SU-DHL-6 (cell line): ENCODE measurements around the gene SNX27.
A peak's percentile ranks its signal among the peaks of the same experiment; 100 is the strongest.

Experiments
- H2AFZ ChIP-seq: fragments of 200-600 bp; sonication (generic); 2 replicates; pipeline ENCODE4 v1.6.1; 2014; ENCODE audit warnings: low read depth, mild to moderate bottlenecking, moderate library complexity, mixed read lengths, antibody characterized with exemption, low read length; ENCODE audit not compliant: severe bottlenecking
- H3F3A ChIP-seq: fragments of 200-600 bp; shearing (Covaris generic); 2 replicates; pipeline ENCODE4 v1.6.0; 2016; ENCODE audit warnings: antibody characterized with exemption, mild to moderate bottlenecking; ENCODE audit not compliant: insufficient read depth
- H3K27ac ChIP-seq: fragments of 200-600 bp; sonication (generic); 2 replicates; pipeline ENCODE4 v1.5.1; 2016; ENCODE audit warnings: low read depth, mild to moderate bottlenecking, low read length, moderate library complexity, mixed read lengths
- H3K27me3 ChIP-seq: fragments of 200-600 bp; sonication (generic), shearing (Covaris generic); 2 replicates; pipeline ENCODE4 v1.6.0; 2014; ENCODE audit warnings: mild to moderate bottlenecking, low read length
- H3K36me3 ChIP-seq: fragments of 200-600 bp; sonication (generic); 2 replicates; pipeline ENCODE4 v1.6.1; 2014; ENCODE audit warnings: mild to moderate bottlenecking, low read length, mixed read lengths
- H3K4me2 ChIP-seq: fragments of 300-600, 200-600 bp; shearing (Covaris generic), sonication (generic); 2 replicates; pipeline ENCODE4 v1.6.0; 2014; ENCODE audit warnings: low read length, low read depth, mild to moderate bottlenecking; ENCODE audit not compliant: poor library complexity, severe bottlenecking
- H3K4me3 ChIP-seq: fragments of 200-600 bp; sonication (generic); 2 replicates; pipeline ENCODE4 v1.5.1; 2014; ENCODE audit warnings: antibody characterized with exemption, low read length, mild to moderate bottlenecking, mixed read lengths; ENCODE audit not compliant: insufficient read depth, poor library complexity, severe bottlenecking
- H3K79me2 ChIP-seq: fragments of 200-600 bp; sonication (generic); 2 replicates; pipeline ENCODE4 v1.6.1; 2014; ENCODE audit warnings: mild to moderate bottlenecking, low read length, moderate library complexity; ENCODE audit not compliant: insufficient read depth
- H3K9ac ChIP-seq: fragments of 200-600 bp; sonication (generic); 2 replicates; pipeline ENCODE4 v1.7.0; 2014; ENCODE audit warnings: mild to moderate bottlenecking, low read length
- H3K9me2 ChIP-seq: fragments of 200-600 bp; sonication (generic); replicated peaks from 2 replicates; pipeline ENCODE4 v1.6.1; 2014; ENCODE audit warnings: low read length; ENCODE audit not compliant: insufficient read depth
- H3K9me3 ChIP-seq: fragments of 200-600 bp; sonication (generic); 2 replicates; pipeline ENCODE4 v1.6.1; 2014; ENCODE audit warnings: low read length, mixed read lengths; ENCODE audit not compliant: insufficient read depth
- H4K20me1 ChIP-seq: fragments of 200-600 bp; sonication (generic); 2 replicates; pipeline ENCODE4 v1.6.1; 2014; ENCODE audit warnings: low read depth, mild to moderate bottlenecking, antibody characterized with exemption, low read length, moderate library complexity, mixed read lengths
- EZH2phosphoT487 ChIP-seq: fragments of 200-600 bp; sonication (generic), shearing (Covaris generic); conservative IDR thresholded peaks from 2 replicates; pipeline ENCODE4 v1.6.1; 2018; ENCODE audit warnings: mild to moderate bottlenecking, antibody characterized with exemption, low read length, moderate library complexity, mixed read lengths
- TF ChIP-seq, protein P1 (sequence below): fragments of 200-600 bp; sonication (generic); IDR thresholded peaks from one replicate; pipeline ENCODE4 v1.5.1; 2017; ENCODE audit warnings: antibody characterized with exemption, mild to moderate bottlenecking, low read length, moderate library complexity; ENCODE audit not compliant: insufficient read depth, poor library complexity, severe bottlenecking

Gene SNX27

DNA sequence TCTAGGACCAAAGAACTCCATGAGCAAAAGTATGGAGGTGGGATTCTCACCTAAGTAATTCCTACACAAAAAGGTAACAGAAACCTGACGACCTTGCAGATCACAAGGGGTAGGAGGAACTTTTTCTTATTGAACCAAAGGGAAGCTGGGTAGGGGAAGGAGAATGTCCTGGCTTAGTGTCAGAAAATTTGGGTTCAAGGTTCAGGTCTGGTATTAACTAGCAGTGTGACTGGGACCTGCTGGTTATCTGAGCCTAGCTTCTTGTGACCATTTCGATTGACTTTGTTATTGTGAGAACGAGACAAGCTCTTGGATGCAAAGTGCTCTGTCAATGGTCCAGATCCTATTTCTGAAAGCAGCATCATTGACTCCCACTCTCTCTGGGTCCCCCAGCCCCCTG is 5.0 kb upstream of the SNX27 start:
- Histone ChIP-seq H3K36me3 (no peaks in the 10 kb centered on the region), H3K79me2 (no peaks in the 10 kb centered on the region), H3K9me3 (no peaks in the 10 kb centered on the region), H3K9me2 (no peaks in the 10 kb centered on the region), H4K20me1 (no peaks in the 10 kb centered on the region), H3K4me3 (no peak overlapping the region), H3K9ac (no peak overlapping the region), H3F3A (no peaks in the 10 kb centered on the region), H3K27ac (no peak overlapping the region), H3K27me3 (no peaks in the 10 kb centered on the region), H3K4me2 (no peak overlapping the region), H2AFZ (no peak overlapping the region)
- TF ChIP-seq, protein P1, sequence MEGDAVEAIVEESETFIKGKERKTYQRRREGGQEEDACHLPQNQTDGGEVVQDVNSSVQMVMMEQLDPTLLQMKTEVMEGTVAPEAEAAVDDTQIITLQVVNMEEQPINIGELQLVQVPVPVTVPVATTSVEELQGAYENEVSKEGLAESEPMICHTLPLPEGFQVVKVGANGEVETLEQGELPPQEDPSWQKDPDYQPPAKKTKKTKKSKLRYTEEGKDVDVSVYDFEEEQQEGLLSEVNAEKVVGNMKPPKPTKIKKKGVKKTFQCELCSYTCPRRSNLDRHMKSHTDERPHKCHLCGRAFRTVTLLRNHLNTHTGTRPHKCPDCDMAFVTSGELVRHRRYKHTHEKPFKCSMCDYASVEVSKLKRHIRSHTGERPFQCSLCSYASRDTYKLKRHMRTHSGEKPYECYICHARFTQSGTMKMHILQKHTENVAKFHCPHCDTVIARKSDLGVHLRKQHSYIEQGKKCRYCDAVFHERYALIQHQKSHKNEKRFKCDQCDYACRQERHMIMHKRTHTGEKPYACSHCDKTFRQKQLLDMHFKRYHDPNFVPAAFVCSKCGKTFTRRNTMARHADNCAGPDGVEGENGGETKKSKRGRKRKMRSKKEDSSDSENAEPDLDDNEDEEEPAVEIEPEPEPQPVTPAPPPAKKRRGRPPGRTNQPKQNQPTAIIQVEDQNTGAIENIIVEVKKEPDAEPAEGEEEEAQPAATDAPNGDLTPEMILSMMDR: no peak
- no peak for TF ChIP-seq EZH2phosphoT487

DNA sequence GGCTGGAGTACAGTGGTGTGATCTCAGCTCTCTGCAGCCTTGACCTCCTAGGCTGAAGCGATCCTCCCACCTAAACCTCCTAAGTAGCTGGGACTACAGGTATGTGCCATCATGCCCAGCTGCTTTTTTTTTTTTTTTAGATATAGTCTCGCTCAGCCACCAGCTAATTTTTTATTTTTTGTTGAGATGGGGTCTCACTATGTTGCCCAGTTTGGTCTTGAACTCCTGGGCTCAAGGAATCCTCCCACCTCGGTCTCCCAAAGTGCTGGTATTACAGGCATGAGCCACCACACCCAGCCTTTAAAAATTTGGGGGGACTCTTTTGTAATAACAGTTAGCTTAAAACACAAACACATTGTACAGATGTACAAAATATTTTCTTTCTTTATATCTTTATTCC is 1.7 kb upstream of the SNX27 start:
- no peak overlapping the region for H3K27ac ChIP-seq

DNA sequence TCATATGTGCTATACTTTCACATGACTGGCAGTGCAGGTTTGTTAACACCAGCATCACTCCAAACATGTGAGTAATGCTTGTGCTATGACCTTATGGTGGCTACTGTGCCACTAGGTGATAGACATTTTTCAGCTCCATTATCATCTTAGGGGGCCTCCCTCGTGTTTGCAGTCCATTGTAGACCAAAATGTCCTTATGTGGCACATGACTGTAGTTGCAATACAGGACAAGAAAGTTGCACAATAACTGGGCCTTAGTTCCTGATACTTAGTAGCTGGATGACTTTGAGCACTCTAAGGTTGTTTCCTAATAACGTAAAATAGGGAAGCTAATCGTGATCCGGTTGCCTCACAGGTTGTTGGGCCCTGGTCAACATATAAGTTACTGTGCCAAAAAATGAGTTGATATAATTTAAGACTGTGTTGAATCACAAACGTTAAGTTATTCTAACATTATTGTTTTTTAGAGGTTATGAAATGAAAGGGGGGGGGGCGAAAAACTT is 511 bp upstream of the SNX27 start:
- Histone ChIP-seq H3K27me3 (no peaks in the 10 kb centered on the region), H3K4me2 (peak overlapping the region; percentile 31), H3K9ac (no peak overlapping the region), H4K20me1 (no peaks in the 10 kb centered on the region), H3K36me3 (no peaks in the 10 kb centered on the region), H3F3A (no peaks in the 10 kb centered on the region), H3K27ac (no peak overlapping the region), H2AFZ (peak overlapping the region; percentile 73), H3K4me3 (peak overlapping the region; percentile 96), H3K9me3 (no peaks in the 10 kb centered on the region), H3K79me2 (peaks cover 18% of the 10 kb centered on the region; the same call in 1 of the 2 replicates), H3K9me2 (no peaks in the 10 kb centered on the region)
- TF ChIP-seq, protein P1: no peak
- no peak for TF ChIP-seq EZH2phosphoT487

More for the DNA sequence above, 1.7 kb upstream of the SNX27 start:
- Histone ChIP-seq H3F3A (no peaks in the 10 kb centered on the region), H3K4me3 (no peak overlapping the region), H3K79me2 (peaks cover 6% of the 10 kb centered on the region; the same call in 1 of the 2 replicates), H4K20me1 (no peaks in the 10 kb centered on the region), H3K9me3 (no peaks in the 10 kb centered on the region), H2AFZ (no peak overlapping the region), H3K4me2 (no peak overlapping the region), H3K27me3 (no peaks in the 10 kb centered on the region), H3K9ac (no peak overlapping the region), H3K36me3 (no peaks in the 10 kb centered on the region), H3K9me2 (no peaks in the 10 kb centered on the region)
- TF ChIP-seq, protein P1: no peak
- no peak for TF ChIP-seq EZH2phosphoT487
